RWPE2 (cell line): ENCODE data around the gene SLC17A9.

Source experiments
- ATAC-seq: fragments of 200-7000 bp; cut with Tn5 transposase; 3 replicates; pipeline ENCODE4 v1.9.1; 2021; ENCODE audit warnings: low read depth
- DNase-seq: peaks from one replicate; pipeline ENCODE4 v3.0.0-alpha.2; 2020; ENCODE audit warnings: low spot score
- H3K27ac ChIP-seq: fragments of 450-650 bp; 2 replicates; pipeline ENCODE4 v1.5.1; 2017; ENCODE audit warnings: mild to moderate bottlenecking; ENCODE audit not compliant: poor library complexity, severe bottlenecking
- H3K27me3 ChIP-seq: fragments of 250-450 bp; sonication (Bioruptor Pico); 2 replicates; pipeline ENCODE4 v1.5.1; 2021; ENCODE audit warnings: mild to moderate bottlenecking, moderate library complexity; ENCODE audit not compliant: insufficient read depth, poor library complexity, severe bottlenecking
- H3K36me3 ChIP-seq: fragments of 250-450 bp; sonication (Bioruptor Pico); 2 replicates; pipeline ENCODE4 v1.5.1; 2020; ENCODE audit warnings: low read depth, mild to moderate bottlenecking, moderate library complexity
- H3K4me1 ChIP-seq: fragments of 250-450 bp; sonication (Bioruptor Pico); 2 replicates; pipeline ENCODE4 v1.5.1; 2021; ENCODE audit warnings: mild to moderate bottlenecking, moderate library complexity; ENCODE audit not compliant: insufficient read depth, poor library complexity, severe bottlenecking
- H3K4me3 ChIP-seq: fragments of 250-450 bp; sonication (Bioruptor Pico); 2 replicates; pipeline ENCODE4 v1.5.1; 2021; ENCODE audit warnings: mild to moderate bottlenecking, moderate library complexity; ENCODE audit not compliant: severe bottlenecking
- H3K9me3 ChIP-seq: fragments of 250-450 bp; sonication (Bioruptor Pico); 2 replicates; pipeline ENCODE4 v1.5.1; 2021; ENCODE audit warnings: mild to moderate bottlenecking, moderate library complexity; ENCODE audit not compliant: severe bottlenecking
- CTCF ChIP-seq: fragments of 450-650 bp; IDR thresholded peaks from one replicate; pipeline ENCODE4 v1.5.1; 2017; ENCODE audit warnings: mild to moderate bottlenecking, moderate library complexity; ENCODE audit not compliant: poor library complexity, severe bottlenecking

Gene SLC17A9

GRCh38 chr20:62975812-62976508, 23.5 kb downstream of the SLC17A9 start:
- no peak overlapping the region for H3K27ac ChIP-seq
- H3K27me3 ChIP-seq, result peaks cover 84% of the 10 kb centered on the region
- H3K9me3 ChIP-seq, result no peaks in the 10 kb centered on the region
- DNase-seq (no peak), ATAC-seq (no peak)
- no peaks in the 10 kb centered on the region for H3K4me1 ChIP-seq
- no peak for TF ChIP-seq CTCF
- H3K4me3 ChIP-seq, result no peak overlapping the region
- no peaks in the 10 kb centered on the region for H3K36me3 ChIP-seq

GRCh38 chr20:62976886-62977285, 24.4 kb downstream of the SLC17A9 start:
- peaks cover 91% of the 10 kb centered on the region for H3K27me3 ChIP-seq
- ATAC-seq (no peak), DNase-seq (no peak)
- H3K4me3 ChIP-seq, result no peak overlapping the region
- no peaks in the 10 kb centered on the region for H3K4me1 ChIP-seq
- H3K27ac ChIP-seq, result no peak overlapping the region
- no peaks in the 10 kb centered on the region for H3K36me3 ChIP-seq
- TF ChIP-seq CTCF, result no peak
- no peaks in the 10 kb centered on the region for H3K9me3 ChIP-seq

- no peaks in the 10 kb centered on the region for H3K36me3 ChIP-seq
- H3K27ac ChIP-seq, result no peak overlapping the region
- DNase-seq, result no peak
These were observed 25.4 kb downstream of the SLC17A9 start for GRCh38 chr20:62977613-62978560.

GRCh38 chr20:62978561-62978943, 26.0 kb downstream of the SLC17A9 start:
- Histone ChIP-seq H3K4me1 (no peaks in the 10 kb centered on the region), H3K27me3 (peaks cover 90% of the 10 kb centered on the region), H3K36me3 (no peaks in the 10 kb centered on the region), H3K27ac (no peak overlapping the region), H3K9me3 (no peaks in the 10 kb centered on the region), H3K4me3 (no peak overlapping the region)
- DNase-seq, result no peak
- no peak for TF ChIP-seq CTCF
- no peak for ATAC-seq

More at GRCh38 chr20:62977613-62978560, 25.4 kb downstream of the SLC17A9 start:
- ATAC-seq, result peak; percentile 7; the same call in 2 of the 3 replicates
- peaks cover 93% of the 10 kb centered on the region for H3K27me3 ChIP-seq
- H3K9me3 ChIP-seq, result no peaks in the 10 kb centered on the region
- no peaks in the 10 kb centered on the region for H3K4me1 ChIP-seq
- no peak for TF ChIP-seq CTCF
- H3K4me3 ChIP-seq, result no peak overlapping the region
